ENCODE measurements around the gene STYXL1.

- TF ChIP-seq, protein P1, sequence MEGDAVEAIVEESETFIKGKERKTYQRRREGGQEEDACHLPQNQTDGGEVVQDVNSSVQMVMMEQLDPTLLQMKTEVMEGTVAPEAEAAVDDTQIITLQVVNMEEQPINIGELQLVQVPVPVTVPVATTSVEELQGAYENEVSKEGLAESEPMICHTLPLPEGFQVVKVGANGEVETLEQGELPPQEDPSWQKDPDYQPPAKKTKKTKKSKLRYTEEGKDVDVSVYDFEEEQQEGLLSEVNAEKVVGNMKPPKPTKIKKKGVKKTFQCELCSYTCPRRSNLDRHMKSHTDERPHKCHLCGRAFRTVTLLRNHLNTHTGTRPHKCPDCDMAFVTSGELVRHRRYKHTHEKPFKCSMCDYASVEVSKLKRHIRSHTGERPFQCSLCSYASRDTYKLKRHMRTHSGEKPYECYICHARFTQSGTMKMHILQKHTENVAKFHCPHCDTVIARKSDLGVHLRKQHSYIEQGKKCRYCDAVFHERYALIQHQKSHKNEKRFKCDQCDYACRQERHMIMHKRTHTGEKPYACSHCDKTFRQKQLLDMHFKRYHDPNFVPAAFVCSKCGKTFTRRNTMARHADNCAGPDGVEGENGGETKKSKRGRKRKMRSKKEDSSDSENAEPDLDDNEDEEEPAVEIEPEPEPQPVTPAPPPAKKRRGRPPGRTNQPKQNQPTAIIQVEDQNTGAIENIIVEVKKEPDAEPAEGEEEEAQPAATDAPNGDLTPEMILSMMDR (IDR thresholded peaks at IDR 0.05), result no peak
- no peak for TF ChIP-seq POLR2A (IDR thresholded peaks at IDR 0.05)
These were observed 87.4 kb downstream of the STYXL1 start for GRCh38 chr7:75960372-75960771.

Data from right lobe of liver (tissue), 4 donors.